ENCODE measurements around the gene RELN.

DNA sequence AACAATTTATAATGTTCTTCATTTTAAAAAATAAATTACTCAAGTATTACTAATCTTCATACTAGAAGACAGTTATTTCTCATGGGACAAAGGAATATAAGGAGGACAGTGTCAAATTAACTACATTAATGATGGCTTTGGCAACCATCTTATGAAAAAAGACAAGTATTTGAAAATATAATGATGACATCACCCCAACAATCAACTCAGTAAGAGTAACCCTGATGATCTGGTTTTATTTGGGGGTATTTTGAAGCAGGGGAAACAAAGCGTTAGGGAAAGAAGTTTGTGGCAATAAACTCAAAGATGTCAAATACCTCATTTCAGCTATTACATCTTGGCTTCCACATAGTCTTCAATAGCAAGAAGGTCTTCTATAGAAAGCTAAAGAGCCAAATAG is 29.0 kb upstream of the RELN start:
- TF ChIP-seq, protein P1, sequence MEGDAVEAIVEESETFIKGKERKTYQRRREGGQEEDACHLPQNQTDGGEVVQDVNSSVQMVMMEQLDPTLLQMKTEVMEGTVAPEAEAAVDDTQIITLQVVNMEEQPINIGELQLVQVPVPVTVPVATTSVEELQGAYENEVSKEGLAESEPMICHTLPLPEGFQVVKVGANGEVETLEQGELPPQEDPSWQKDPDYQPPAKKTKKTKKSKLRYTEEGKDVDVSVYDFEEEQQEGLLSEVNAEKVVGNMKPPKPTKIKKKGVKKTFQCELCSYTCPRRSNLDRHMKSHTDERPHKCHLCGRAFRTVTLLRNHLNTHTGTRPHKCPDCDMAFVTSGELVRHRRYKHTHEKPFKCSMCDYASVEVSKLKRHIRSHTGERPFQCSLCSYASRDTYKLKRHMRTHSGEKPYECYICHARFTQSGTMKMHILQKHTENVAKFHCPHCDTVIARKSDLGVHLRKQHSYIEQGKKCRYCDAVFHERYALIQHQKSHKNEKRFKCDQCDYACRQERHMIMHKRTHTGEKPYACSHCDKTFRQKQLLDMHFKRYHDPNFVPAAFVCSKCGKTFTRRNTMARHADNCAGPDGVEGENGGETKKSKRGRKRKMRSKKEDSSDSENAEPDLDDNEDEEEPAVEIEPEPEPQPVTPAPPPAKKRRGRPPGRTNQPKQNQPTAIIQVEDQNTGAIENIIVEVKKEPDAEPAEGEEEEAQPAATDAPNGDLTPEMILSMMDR (IDR thresholded peaks at IDR 0.05; ENCODE audit: low read depth, low read length), result no peak
- TF ChIP-seq POLR2A (IDR thresholded peaks at IDR 0.05; ENCODE audit: extremely low read depth, insufficient read length), result no peak
